K562 (cell line): ENCODE data around the gene PRKAR2B. TPM values are rescaled to one million over a fixed set of nuclear protein-coding genes. Genes with fewer than 3 reads are reported as not detected.
A peak's percentile ranks its signal among the peaks of the same experiment; 100 is the strongest.

ENCODE experiments used
- ATAC-seq: fragments of 200-7000 bp; cut with Tn5 transposase; 3 replicates; pipeline ENCODE4 v1.9.1; 2020; ENCODE audit warnings: moderate library complexity
- BruUV-seq: library from RNA; stranded (reverse); fragments of 400-500 nt; replicated peaks from 2 replicates; lab custom pipeline; 2021; lab: Mats Ljungman, UMichigan
- CTCF ChIA-PET: fragments of 300-600 bp; formaldehyde crosslinking; extraction: SDS; loops from one replicate; lab custom pipeline; 2021; ENCODE audit warnings: low intra/inter-chr PET ratio; lab: Yijun Ruan, JAX
- POLR2A ChIA-PET: fragments of 300-600, 350-650 bp; sonication (Branson Sonifier 250); formaldehyde crosslinking; extraction: SDS; loops from one replicate; lab custom pipeline; 2021; ENCODE audit warnings: antibody characterized with exemption, inconsistent platforms; lab: Yijun Ruan, JAX
- DNase-seq, 4 experiments: peaks; one replicate each; pipeline versions ENCODE4 v3.0.0 to v3.0.0-alpha.2; 2011 to 2018; ENCODE audit warnings: low spot score in 3 of 4, mixed read lengths in 3 of 4; ENCODE audit errors: extremely low read depth in 1 of 4
- FAIRE-seq: peaks from 2 replicates; lab custom pipeline; 2011; peaks lifted over from hg19 to GRCh38; lab: Jason Lieb, UNC
- H2AFZ ChIP-seq: 2 replicates; pipeline ENCODE4 v1.6.0; 2011; ENCODE audit warnings: low read depth, low read length, control low read depth, inconsistent platforms
- H3K27ac ChIP-seq: fragments of 200-600 bp; 3 replicates; pipeline ENCODE4 v1.8.0; 2011; ENCODE audit warnings: low read depth, mild to moderate bottlenecking, control low read depth, inconsistent platforms, low read length, moderate library complexity, mixed read lengths; ENCODE audit errors: extremely low read depth
- H3K27me3 ChIP-seq, 2 experiments: fragments of 300-600 bp in 1 of 2; 2 replicates in 1 of 2; 3 replicates in 1 of 2; pipeline versions ENCODE4 v1.6.0 to v1.8.0; 2011; ENCODE audit warnings: inconsistent platforms in 2 of 2, low read length in 2 of 2, mild to moderate bottlenecking in 1 of 2, mixed read lengths in 1 of 2, moderate library complexity in 1 of 2; ENCODE audit not compliant: control insufficient read depth in 2 of 2, insufficient read depth in 2 of 2
- H3K36me3 ChIP-seq: fragments of 300-600 bp; 3 replicates; pipeline ENCODE4 v1.8.0; 2011; ENCODE audit warnings: mild to moderate bottlenecking, low read length, inconsistent platforms; ENCODE audit not compliant: control insufficient read depth, insufficient read depth
- H3K4me1 ChIP-seq, 2 experiments: fragments of 200-600 bp in 1 of 2; replicated peaks in 1 of 2; 2 replicates in 1 of 2; 3 replicates in 1 of 2; pipeline versions ENCODE4 v1.5.1 to v1.8.0; 2011; ENCODE audit warnings: inconsistent platforms in 2 of 2, low read length in 2 of 2, mild to moderate bottlenecking in 1 of 2, mixed read lengths in 1 of 2, moderate library complexity in 1 of 2; ENCODE audit not compliant: control insufficient read depth in 2 of 2, insufficient read depth in 2 of 2
- H3K4me2 ChIP-seq: 2 replicates; pipeline ENCODE4 v1.6.1; 2011; ENCODE audit warnings: low read length, control low read depth, inconsistent platforms, mixed read lengths; ENCODE audit not compliant: insufficient read depth
- H3K4me3 ChIP-seq: fragments of 200-600 bp; sonication (generic), shearing (Covaris generic); 2 replicates; pipeline ENCODE4 v1.5.1; 2016; ENCODE audit warnings: control low read depth, inconsistent platforms
- H3K79me2 ChIP-seq: fragments of 200-600 bp; 3 replicates; pipeline ENCODE4 v1.8.0; 2011; ENCODE audit warnings: low read length, inconsistent platforms; ENCODE audit not compliant: control insufficient read depth, insufficient read depth
- H3K9ac ChIP-seq, 2 experiments: 2 replicates each; pipeline versions ENCODE4 v1.6.0 to v1.6.1; 2011; ENCODE audit warnings: low read depth in 2 of 2, low read length in 2 of 2, control low read depth in 1 of 2, inconsistent platforms in 1 of 2, mild to moderate bottlenecking in 1 of 2, mixed read lengths in 1 of 2; ENCODE audit not compliant: insufficient read depth in 1 of 2
- H3K9me1 ChIP-seq: one replicate; pipeline ENCODE4 v1.6.0; 2011; ENCODE audit warnings: inconsistent platforms, mild to moderate bottlenecking, low read length, moderate library complexity; ENCODE audit not compliant: control insufficient read depth, insufficient read depth
- H3K9me3 ChIP-seq: replicated peaks from 2 replicates; pipeline ENCODE4 v1.5.1; 2011; ENCODE audit warnings: low read depth, low read length, inconsistent platforms; ENCODE audit not compliant: control insufficient read depth, insufficient read depth
- H4K20me1 ChIP-seq: replicated peaks from 2 replicates; pipeline ENCODE4 v1.6.1; 2011; ENCODE audit warnings: low read length, inconsistent platforms, mixed read lengths; ENCODE audit not compliant: control insufficient read depth, insufficient read depth
- ARID1B ChIP-seq: fragments of 450-650 bp; IDR thresholded peaks from 2 replicates; pipeline ENCODE4 v1.6.1; 2016; ENCODE audit warnings: antibody characterized with exemption, mild to moderate bottlenecking, inconsistent platforms
- CBX3 ChIP-seq, 2 experiments: IDR thresholded peaks; 1 replicate in 1 of 2; 2 replicates in 1 of 2; pipeline ENCODE4 v1.6.1; 2012; ENCODE audit warnings: inconsistent platforms in 2 of 2, low read length in 2 of 2, borderline replicate concordance in 1 of 2, control low read depth in 1 of 2
- ELF2 ChIP-seq: fragments of 250-450 bp; sonication (Bioruptor Pico); IDR thresholded peaks from 2 replicates; pipeline ENCODE4 v1.5.0; 2021; ENCODE audit warnings: mild to moderate bottlenecking
- ESRRB ChIP-seq: fragments of 250-450 bp; sonication (Bioruptor Pico); IDR thresholded peaks from 2 replicates; pipeline ENCODE4 v1.5.0; 2020; ENCODE audit warnings: mild to moderate bottlenecking, moderate library complexity, borderline replicate concordance
- HDAC3 ChIP-seq: fragments of 450-650 bp; IDR thresholded peaks from 2 replicates; pipeline ENCODE4 v1.6.1; 2018; ENCODE audit warnings: borderline replicate concordance, mild to moderate bottlenecking, moderate library complexity; ENCODE audit not compliant: partially characterized antibody
- KLF1 ChIP-seq: fragments of 450-650 bp; IDR thresholded peaks from 2 replicates; pipeline ENCODE4 v1.6.1; 2016; ENCODE audit warnings: missing genetic modification characterization, missing compliant biosample characterization
- MYC ChIP-seq, 2 experiments: fragments of 250-450 bp in 1 of 2; sonication (Bioruptor Pico) in 1 of 2; IDR thresholded peaks; 2 replicates each; pipeline versions ENCODE4 v1.5.1 to v1.6.1; 2012 to 2021; ENCODE audit warnings: low read depth in 2 of 2, borderline replicate concordance in 1 of 2, improper control_type of control experiment in 1 of 2, low read length in 1 of 2, mild to moderate bottlenecking in 1 of 2, moderate library complexity in 1 of 2
- NR2C1 ChIP-seq, 2 experiments: fragments of 450-650 bp; IDR thresholded peaks; 2 replicates each; pipeline ENCODE4 v1.6.1; 2017; ENCODE audit warnings: mild to moderate bottlenecking in 2 of 2, antibody characterized with exemption in 1 of 2, inconsistent platforms in 1 of 2, missing compliant biosample characterization in 1 of 2, missing genetic modification characterization in 1 of 2
- RUNX1 ChIP-seq: sonication (generic); IDR thresholded peaks from 2 replicates; pipeline ENCODE4 v1.6.1; 2016; ENCODE audit warnings: antibody characterized with exemption, low read depth
- SNAPC5 ChIP-seq: fragments of 250-450 bp; sonication (Bioruptor Pico); IDR thresholded peaks from 2 replicates; pipeline ENCODE4 v1.8.0; 2021; ENCODE audit warnings: moderate library complexity, mild to moderate bottlenecking, inconsistent platforms
- SPI1 ChIP-seq: IDR thresholded peaks from 2 replicates; pipeline ENCODE4 v1.6.1; 2011; ENCODE audit warnings: low read depth, low read length, control low read depth, borderline replicate concordance
- TCF7 ChIP-seq: sonication (generic); IDR thresholded peaks from 2 replicates; pipeline ENCODE4 v1.6.1; 2016; ENCODE audit warnings: antibody characterized with exemption, borderline replicate concordance
- TEAD2 ChIP-seq: fragments of 450-650 bp; IDR thresholded peaks from 2 replicates; pipeline ENCODE4 v1.6.1; 2016; ENCODE audit warnings: missing genetic modification characterization, control low read depth, missing compliant biosample characterization
- ZNF75A ChIP-seq: fragments of 450-650 bp; formaldehyde crosslinking; IDR thresholded peaks from 2 replicates; pipeline ENCODE4 v1.4.0; 2020; ENCODE audit warnings: mild to moderate bottlenecking
- WGBS: fragments of 100-300 bp; shearing (Covaris generic); methylation state at CpG from one replicate; pipeline ENCODE4 v1.1.6; 2016; ENCODE audit warnings: low coverage, mixed read lengths; ENCODE audit not compliant: insufficient coverage; ENCODE audit errors: missing lambda C conversion rate; 5-methylcytosine and 5-hydroxymethylcytosine counted together
- in situ Hi-C: fragments of 300-500 bp; cut with MboI; formaldehyde crosslinking; loops from 4 replicates; pipeline ENCODE4 v1.15.0; 2018; ENCODE audit warnings: inconsistent platforms, mixed read lengths
- intact Hi-C: fragments of 100-400 bp; cut with micrococcal nuclease; formaldehyde crosslinking; loops from 2 replicates; pipeline ENCODE4 v1.14.2; 2022
- polyA plus RNA-seq, 8 experiments: library from polyadenylated mRNA; depleted of rRNA in 4 of 8; stranded (reverse) in 5 of 8; unstranded in 3 of 8; fragments of >200 nt; fragmentation: Nextera tagmentation in 2 of 8; fragmentation: Illumina TruSeq in 1 of 8; extraction: Ambion mirVana in 2 of 8; extraction: Trizol in 1 of 8; gene quantifications; 2 replicates each; pipeline versions ENCODE4 v1.2.1 to v1.2.3, GENCODE V29; 2011 to 2014; ENCODE audit warnings: inconsistent platforms in 1 of 8, missing spikeins in 1 of 8
- total RNA-seq, 7 experiments: library from RNA; depleted of rRNA in 6 of 7; stranded (reverse); fragments of >200 nt in 6 of 7; fragmentation: Illumina TruSeq in 2 of 7; extraction: Trizol in 2 of 7; gene quantifications; 2 replicates each; pipeline versions ENCODE4 v1.2.1 to v1.2.3, GENCODE V29; 2011 to 2021; ENCODE audit warnings: low replicate concordance in 1 of 7
- TF ChIP-seq, protein P1 (sequence below), 2 experiments: fragments of 200-800 bp in 1 of 2; sonication (Bioruptor generic) in 1 of 2; sonication (generic) in 1 of 2; formaldehyde crosslinking in 1 of 2; IDR thresholded peaks in 1 of 2; conservative IDR thresholded peaks in 1 of 2; 2 replicates each; pipeline versions ENCODE4 v1.5.0 to v1.6.1; 2016 to 2020; ENCODE audit warnings: missing compliant biosample characterization in 1 of 2, missing genetic modification characterization in 1 of 2, missing genetic modification reagents in 1 of 2
- TF ChIP-seq, protein P2 (sequence below): fragments of 450-650 bp; formaldehyde crosslinking; IDR thresholded peaks from 2 replicates; pipeline ENCODE4 v1.4.0; 2022; ENCODE audit warnings: missing genetic modification characterization
- TF ChIP-seq, protein P3 (sequence below): fragments of 450-650 bp; formaldehyde crosslinking; IDR thresholded peaks from 2 replicates; pipeline ENCODE4 v1.4.0; 2020; ENCODE audit warnings: mild to moderate bottlenecking, moderate library complexity

Gene PRKAR2B
- total and polyA plus RNA-seq, 9 of the 15 experiments (the other 6 are each of a cell fraction or from before 2014, with no cell fraction given): 59.0 to 173 (median 129) TPM

- H3K9ac ChIP-seq: peak overlapping the region; percentile 82 to 99
- TSS peak; percentile 46 for BruUV-seq
- no peaks in the 10 kb centered on the region for H3K9me1 ChIP-seq
- peaks cover 64% of the 10 kb centered on the region for H3K79me2 ChIP-seq
- intact Hi-C loops (loop anchor here (2.0 to 10.0 kb wide), 7 partner anchors 33 to 254 kb away; partner anchors contain the start of genes HBP1 and PIK3CG), in situ Hi-C loops (loop anchor here (5.0 kb wide), 2 partner anchors 94 to 101 kb away; no protein-coding TSS in a partner anchor)
- FAIRE-seq (peak; percentile 15), DNase-seq (peak; percentile 56 to 59 (median 57)), ATAC-seq (peak; percentile 25)
- peak overlapping the region; percentile 84 for H3K4me3 ChIP-seq
- no peaks in the 10 kb centered on the region; the same call in 1 of the 2 replicates for H4K20me1 ChIP-seq
- H2AFZ ChIP-seq: no peak overlapping the region
- no peaks in the 10 kb centered on the region; the same call in 1 of the 2 replicates for H3K9me3 ChIP-seq
- H3K4me1 ChIP-seq: peaks cover 12 to 47% of the 10 kb centered on the region in 2 experiments
- peak overlapping the region; percentile 96 for H3K4me2 ChIP-seq
- ChIA-PET CTCF (interaction anchor here (0.9 kb wide), 1 partner anchor 98 kb away, joined by 4 read pairs; no protein-coding TSS in a partner anchor), POLR2A (interaction anchor here (0.6 to 2.1 kb wide), 15 partner anchors 9 to 159 kb away, joined by 3 to 13 read pairs (median 4); partner anchors contain the start of gene HBP1)
- WGBS: 4% methylated on average over 1 of the region's 1 CpG
- peaks cover 39% of the 10 kb centered on the region for H3K36me3 ChIP-seq
- no peaks in the 10 kb centered on the region for H3K27me3 ChIP-seq
- peak overlapping the region; percentile 73 for H3K27ac ChIP-seq
- TF ChIP-seq HDAC3: no peak
- TF ChIP-seq KLF1 (tag): no peak
- 0 out of 2 replicates have a peak, but pooled peaks have one; percentile 32 for TF ChIP-seq MYC (IDR thresholded peaks at IDR 0.05; ENCODE audit: low read depth, low read length)
- no peak for TF ChIP-seq MYC (CRISPR knock-in tag; IDR thresholded peaks at IDR 0.05; ENCODE audit: borderline replicate concordance, low read depth)
- TF ChIP-seq CBX3 (IDR thresholded peaks at IDR 0.05; ENCODE audit: borderline replicate concordance in 1 of 2, low read length in 2 of 2): no peak
- TF ChIP-seq, protein P1, sequence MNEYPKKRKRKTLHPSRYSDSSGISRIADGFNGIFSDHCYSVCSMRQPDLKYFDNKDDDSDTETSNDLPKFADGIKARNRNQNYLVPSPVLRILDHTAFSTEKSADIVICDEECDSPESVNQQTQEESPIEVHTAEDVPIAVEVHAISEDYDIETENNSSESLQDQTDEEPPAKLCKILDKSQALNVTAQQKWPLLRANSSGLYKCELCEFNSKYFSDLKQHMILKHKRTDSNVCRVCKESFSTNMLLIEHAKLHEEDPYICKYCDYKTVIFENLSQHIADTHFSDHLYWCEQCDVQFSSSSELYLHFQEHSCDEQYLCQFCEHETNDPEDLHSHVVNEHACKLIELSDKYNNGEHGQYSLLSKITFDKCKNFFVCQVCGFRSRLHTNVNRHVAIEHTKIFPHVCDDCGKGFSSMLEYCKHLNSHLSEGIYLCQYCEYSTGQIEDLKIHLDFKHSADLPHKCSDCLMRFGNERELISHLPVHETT (CRISPR knock-in tag; conservative IDR thresholded peaks at IDR 0.05 in 1 of 2, IDR thresholded peaks at IDR 0.05 in 1 of 2): no peak
- no peak for TF ChIP-seq TEAD2
- no peak for TF ChIP-seq TCF7
- no peak for TF ChIP-seq ELF2 (CRISPR knock-in tag)
- no peak for TF ChIP-seq ZNF75A (CRISPR knock-in tag)
- no peak for TF ChIP-seq RUNX1
- TF ChIP-seq NR2C1 (IDR thresholded peaks at IDR 0.05): no peak
- no peak for TF ChIP-seq NR2C1 (tag; IDR thresholded peaks at IDR 0.05)
- TF ChIP-seq SNAPC5: no peak
- TF ChIP-seq, protein P2, sequence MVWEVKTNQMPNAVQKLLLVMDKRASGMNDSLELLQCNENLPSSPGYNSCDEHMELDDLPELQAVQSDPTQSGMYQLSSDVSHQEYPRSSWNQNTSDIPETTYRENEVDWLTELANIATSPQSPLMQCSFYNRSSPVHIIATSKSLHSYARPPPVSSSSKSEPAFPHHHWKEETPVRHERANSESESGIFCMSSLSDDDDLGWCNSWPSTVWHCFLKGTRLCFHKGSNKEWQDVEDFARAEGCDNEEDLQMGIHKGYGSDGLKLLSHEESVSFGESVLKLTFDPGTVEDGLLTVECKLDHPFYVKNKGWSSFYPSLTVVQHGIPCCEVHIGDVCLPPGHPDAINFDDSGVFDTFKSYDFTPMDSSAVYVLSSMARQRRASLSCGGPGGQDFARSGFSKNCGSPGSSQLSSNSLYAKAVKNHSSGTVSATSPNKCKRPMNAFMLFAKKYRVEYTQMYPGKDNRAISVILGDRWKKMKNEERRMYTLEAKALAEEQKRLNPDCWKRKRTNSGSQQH (CRISPR knock-in tag): peak; percentile 89
- no peak for TF ChIP-seq SPI1
- TF ChIP-seq, protein P3, sequence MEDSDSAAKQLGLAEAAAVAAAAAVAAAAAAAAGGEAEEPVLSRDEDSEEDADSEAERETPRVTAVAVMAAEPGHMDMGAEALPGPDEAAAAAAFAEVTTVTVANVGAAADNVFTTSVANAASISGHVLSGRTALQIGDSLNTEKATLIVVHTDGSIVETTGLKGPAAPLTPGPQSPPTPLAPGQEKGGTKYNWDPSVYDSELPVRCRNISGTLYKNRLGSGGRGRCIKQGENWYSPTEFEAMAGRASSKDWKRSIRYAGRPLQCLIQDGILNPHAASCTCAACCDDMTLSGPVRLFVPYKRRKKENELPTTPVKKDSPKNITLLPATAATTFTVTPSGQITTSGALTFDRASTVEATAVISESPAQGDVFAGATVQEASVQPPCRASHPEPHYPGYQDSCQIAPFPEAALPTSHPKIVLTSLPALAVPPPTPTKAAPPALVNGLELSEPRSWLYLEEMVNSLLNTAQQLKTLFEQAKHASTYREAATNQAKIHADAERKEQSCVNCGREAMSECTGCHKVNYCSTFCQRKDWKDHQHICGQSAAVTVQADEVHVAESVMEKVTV (CRISPR knock-in tag): 0 out of 2 replicates have a peak, but pooled peaks have one; percentile 22
- peak; percentile 7; the same call in 1 of the 2 replicates for TF ChIP-seq ARID1B
- no peak for TF ChIP-seq ESRRB (CRISPR knock-in tag)
These were observed 1.5 kb downstream of the PRKAR2B start for GRCh38 chr7:107045980-107046379.
